ENCODE results near the gene STYX.

DNA sequence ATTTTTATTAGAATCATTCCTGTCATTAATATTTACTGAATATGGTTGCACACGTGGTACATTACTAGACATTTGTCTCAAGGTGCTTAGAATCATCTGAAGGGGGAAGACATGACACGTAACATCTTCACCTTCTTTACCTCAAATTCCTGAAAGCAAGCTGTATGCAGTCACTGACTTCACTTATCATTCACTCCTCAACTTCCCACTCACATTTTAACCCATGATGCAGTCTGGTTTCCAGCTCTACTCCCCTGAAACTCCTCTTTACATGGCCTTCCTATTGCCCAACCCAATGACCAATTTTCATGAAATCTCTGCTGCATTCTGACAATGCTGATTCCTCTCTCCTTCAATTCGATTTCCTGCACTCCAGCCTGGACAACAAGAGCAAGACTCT is 28.7 kb upstream of the STYX start:
- TF ChIP-seq SP1 (IDR thresholded peaks at IDR 0.05), result no peak
- TF ChIP-seq FOXK2 (IDR thresholded peaks at IDR 0.05), result no peak
- TF ChIP-seq HDGF (IDR thresholded peaks at IDR 0.05; ENCODE audit: borderline replicate concordance), result no peak
- TF ChIP-seq SUZ12 (IDR thresholded peaks at IDR 0.05), result no peak

All from HEK293T (cell line).